HG02798 (cell line): ENCODE results near the gene EFNA5.

Source experiments
- ATAC-seq: cut with Tn5 transposase; IDR thresholded peaks from one replicate; pipeline ENCODE4 v1.9.1; 2021; ENCODE audit warnings: mild to moderate bottlenecking; ENCODE audit not compliant: unreplicated experiment, poor library complexity

Gene EFNA5

DNA sequence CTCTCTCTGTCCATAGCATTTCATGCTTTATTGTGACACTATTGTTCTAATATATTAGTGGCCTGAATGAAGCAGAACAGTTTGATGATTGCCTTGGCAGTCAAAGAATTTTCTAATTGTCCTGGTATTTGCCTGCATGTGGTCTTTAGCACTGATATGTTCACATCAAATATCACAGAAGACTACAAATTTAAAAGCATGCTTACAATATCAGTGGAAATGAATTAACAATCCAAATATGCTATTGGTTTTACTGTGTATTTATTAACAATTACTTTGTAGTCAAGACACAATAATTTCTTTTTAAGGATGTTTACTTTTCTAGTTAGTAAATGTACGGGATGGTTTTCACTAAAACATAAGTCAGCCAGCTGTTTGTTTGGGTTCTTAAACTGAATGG, 18.3 kb downstream of the EFNA5 start:
- no peak for ATAC-seq

GRCh38 chr5:107651325-107651724, 19.4 kb downstream of the EFNA5 start:
- no peak for ATAC-seq

DNA sequence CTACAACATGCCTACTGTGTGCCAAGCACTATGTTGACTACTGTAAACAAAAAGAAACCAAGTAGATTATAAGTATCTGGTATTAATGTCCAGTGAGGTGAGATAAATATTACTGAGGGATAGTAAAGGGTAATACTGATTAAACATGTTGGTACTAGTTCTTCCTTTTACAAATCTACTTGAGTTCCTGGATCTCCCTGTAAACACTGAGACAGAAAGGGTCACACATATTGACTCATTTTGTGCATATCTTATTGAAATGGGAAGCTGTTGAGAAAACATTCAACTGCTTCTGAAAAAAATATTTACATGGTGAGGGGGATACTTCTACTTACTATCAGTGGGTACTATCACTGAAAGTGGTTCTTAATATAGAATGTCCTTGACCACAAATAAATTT, 24.3 kb downstream of the EFNA5 start:
- no peak for ATAC-seq

DNA sequence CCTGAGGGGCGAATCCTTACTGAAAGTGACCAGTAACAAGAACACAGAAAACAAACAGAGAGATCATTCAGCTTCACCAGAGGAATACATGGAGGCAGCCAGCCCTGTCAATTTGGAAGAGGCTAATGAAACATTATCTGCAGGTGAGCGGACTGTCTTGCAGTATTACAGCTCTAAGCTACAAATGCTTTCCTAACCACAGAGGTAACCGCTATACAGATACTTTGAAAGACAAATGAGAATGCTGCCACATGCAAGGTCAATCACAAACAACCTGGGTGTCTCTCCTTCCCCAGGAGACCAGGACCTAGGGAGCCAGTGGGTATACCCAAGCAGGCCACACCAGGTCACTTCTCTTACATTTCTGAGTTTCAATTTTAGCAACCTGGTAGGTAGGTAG, 30.2 kb downstream of the EFNA5 start:
- no peak for ATAC-seq

DNA sequence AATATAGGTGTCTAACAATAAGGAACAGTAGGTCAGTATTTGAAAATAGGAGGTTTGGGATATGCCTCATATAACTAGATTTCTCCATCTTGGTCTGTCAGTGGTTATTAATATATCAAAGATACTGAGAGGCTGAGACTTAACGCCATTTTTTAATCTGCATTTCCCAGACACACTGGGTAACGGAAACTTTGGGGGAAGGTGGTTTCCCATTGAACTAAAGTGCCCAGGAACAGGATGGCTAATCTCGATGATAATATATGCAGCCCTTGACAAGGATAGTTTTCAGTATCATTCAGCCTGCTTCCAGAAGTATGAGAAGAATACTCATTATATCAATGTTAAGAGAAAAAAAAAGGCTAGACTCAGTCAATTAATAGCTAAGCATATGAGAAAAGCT, 30.7 kb downstream of the EFNA5 start:
- ATAC-seq: no peak

DNA sequence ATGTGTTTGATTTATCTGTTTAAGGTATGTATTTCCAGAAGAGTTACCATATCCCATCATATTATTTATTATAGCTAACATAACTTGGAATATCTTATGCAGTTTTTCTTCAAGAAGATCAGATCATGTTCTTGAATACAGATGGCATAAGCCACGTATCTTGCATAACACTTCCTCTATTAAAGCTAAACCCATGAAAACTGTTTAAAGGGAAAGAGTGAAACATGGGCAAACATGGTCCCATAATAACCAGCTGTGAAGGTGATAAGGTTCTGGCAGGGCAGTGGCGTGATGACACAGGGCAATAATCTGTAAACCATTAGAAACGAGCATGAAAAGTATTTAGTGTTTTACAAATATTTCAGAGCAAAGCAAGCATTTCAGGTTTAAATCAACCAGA, 34.2 kb downstream of the EFNA5 start:
- ATAC-seq: no peak

- no peak for ATAC-seq
Observed at GRCh38 chr5:107636068-107636467, 34.7 kb downstream of the EFNA5 start.

DNA sequence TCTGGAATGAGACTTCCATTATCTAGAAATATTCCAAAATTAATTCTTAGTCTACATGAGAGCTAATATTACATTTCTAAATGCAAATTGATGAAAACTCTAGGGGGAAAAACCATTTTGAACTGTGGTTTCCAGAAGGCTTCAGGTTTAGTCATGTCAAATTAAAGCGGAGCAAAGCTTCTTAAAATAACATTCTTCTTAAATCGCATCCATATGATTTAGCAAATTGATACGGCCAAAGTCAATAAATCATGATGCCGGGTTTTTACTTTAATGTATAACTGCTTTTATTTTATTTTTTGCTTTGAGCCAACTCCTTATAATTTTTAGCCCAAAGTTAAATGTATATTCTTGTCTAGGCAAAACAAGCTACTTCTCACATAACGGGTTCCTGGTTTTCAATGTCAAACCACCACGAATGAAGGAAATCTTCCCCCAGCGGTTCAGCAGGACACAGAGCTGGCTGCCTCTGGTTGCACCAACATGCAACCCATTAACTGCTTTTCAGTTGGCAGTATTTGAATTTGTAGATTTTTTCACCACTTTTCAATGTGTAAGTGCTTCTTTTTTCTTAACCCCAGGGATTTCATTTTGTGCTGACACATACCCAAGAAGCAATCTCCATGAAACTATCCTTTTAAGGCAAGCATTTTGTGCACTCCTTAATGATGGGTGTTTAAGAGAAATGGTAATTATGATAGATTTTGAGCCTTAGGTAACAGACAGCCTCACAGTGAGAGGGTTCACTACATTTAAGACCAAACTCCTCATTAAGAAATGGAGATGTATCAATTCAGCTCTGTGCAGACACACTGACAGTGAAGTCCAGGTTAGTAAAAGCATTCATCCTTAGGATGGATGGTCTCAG, 35.5 kb downstream of the EFNA5 start:
- no peak for ATAC-seq

- no peak for ATAC-seq
Observed at GRCh38 chr5:107633171-107633901, 37.4 kb downstream of the EFNA5 start.

GRCh38 chr5:107631805-107632362, 38.9 kb downstream of the EFNA5 start:
- ATAC-seq: no peak

GRCh38 chr5:107630184-107630583, 40.6 kb downstream of the EFNA5 start:
- ATAC-seq: no peak

GRCh38 chr5:107624235-107624634, 46.5 kb downstream of the EFNA5 start:
- ATAC-seq: no peak

DNA sequence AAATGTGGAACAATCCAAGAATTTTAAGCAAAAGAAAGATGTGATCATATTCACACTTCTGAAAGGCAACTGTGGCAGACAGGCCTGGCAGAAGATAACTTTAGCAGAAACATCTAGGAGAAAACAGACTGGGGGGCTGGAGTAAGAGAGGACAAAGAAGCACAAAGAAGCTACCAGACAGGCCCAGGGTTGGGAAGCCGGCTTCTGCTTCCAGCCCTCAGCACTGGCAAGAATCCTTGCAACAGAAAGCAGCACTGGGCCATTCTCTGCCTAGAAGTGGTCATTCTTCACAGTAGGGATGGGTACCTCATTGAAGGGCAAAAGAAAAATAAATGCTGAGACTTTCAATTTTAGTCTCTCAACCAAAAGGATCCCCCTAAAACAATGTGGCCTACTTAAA, 49.6 kb downstream of the EFNA5 start:
- ATAC-seq: no peak

GRCh38 chr5:107619781-107620180, 51.0 kb downstream of the EFNA5 start:
- ATAC-seq: no peak

- ATAC-seq: no peak
Observed at GRCh38 chr5:107618242-107618641, 52.5 kb downstream of the EFNA5 start.

DNA sequence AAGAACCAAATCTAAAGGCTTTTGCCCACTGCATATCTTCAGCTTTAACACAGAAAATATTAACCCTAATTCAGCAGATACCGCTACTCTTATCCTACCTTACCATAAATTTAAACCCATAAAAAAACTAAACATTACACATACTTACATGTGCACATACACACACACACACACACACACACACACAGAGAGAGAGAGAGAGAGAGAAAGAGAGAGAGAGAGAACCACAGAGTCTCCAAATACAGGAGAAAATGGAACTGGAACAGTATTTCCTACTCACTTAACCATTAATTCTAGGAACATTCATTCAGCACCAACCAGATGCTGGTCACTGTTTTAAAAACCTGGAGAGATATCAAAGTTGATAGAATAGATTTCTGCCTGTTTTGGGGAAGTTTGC, 53.7 kb downstream of the EFNA5 start:
- no peak for ATAC-seq

DNA sequence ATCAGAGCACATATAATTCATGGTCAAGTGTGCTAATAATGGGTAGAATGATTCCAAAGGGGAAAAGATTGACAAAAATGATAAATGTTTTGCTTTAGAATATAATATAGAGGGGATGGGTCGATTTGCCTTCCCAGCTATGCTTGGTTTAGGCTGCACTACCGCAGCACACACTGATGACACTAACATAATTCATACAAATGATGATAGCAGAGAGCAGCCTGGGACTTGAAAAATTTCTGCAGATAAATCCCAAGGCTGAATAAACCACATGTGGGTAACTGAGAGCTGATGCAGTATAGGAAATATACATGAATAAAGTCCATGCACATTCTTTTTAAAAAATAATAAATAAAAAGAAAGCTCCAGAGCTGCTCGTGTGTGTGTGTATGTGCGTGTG, 54.5 kb downstream of the EFNA5 start:
- ATAC-seq: no peak

- ATAC-seq: no peak
Observed at GRCh38 chr5:107615299-107615817, 55.4 kb downstream of the EFNA5 start.

GRCh38 chr5:107612541-107612940, 58.2 kb downstream of the EFNA5 start:
- ATAC-seq: no peak

DNA sequence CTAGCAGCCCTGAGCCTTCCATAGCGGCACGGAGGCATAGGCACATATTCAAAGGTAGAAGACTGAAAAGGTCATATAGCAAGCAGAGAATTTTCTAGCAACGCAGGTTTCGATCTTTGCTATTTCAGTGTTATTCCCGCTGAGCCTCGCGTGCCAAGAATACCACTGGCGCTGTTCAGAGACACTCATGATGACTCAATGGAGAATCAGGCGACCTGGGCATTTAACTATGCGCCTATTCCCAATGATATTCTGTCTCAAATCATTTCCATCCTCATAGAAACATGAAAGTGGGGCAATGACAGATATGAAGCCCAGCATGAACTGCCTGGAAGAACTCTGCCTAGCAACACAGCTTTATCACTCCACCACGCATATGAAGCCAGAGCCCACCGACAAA, 59.9 kb downstream of the EFNA5 start:
- no peak for ATAC-seq

DNA sequence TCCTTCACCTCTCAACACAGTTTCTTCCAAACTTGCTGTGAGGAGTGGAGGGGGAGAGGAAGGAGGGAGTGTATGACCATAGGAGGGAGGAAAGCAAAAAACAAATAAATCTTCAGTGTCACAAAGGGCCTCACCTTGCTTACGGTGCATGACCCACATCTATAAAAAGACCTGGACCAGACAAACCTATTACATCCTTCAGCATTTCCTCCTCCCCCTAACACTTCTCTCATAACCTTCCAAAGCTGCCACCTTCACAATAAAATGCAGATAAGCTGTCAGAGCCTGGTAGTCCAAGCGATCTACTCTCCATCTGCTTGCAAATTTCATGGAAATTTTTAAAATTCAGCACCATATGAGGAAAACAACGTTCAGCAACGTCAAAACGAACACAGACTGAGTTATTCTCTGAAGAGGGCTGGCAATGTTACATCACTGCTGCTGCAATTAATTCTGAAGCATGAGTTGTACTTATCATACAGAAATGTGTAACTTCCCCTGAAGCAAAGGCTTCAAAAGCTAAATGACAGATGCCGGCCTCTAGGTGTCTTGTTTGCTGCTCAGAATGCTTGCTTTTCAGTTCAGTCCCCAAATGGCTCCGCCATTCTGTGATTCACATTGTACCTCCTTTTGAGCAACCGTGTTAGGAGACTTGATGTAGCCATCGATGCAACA, 62.9 kb downstream of the EFNA5 start:
- ATAC-seq: no peak
